ENCODE results near the gene ESF1.

ESF1 gene

GRCh38 chr20:13784893-13785715 is at the start of gene ESF1, which contains the start of gene NDUFAF5:
Gene ESF1 (minus strand): TSS chr20:13784919. CDS start chr20:13783140, 1,779 bp downstream.
Gene NDUFAF5 (plus strand): TSS chr20:13785028. CDS start chr20:13785069, 41 bp downstream.
- TF ChIP-seq CTCF (IDR thresholded peaks at IDR 0.05; ENCODE audit: low read depth, low read length) = no peak
- H3K4me3 ChIP-seq (replicated peaks in 1 of 2; ENCODE audit: low read depth in 2 of 2, low read length in 2 of 2) = peak within 1 kb of the TSS; percentile 89 to 91
- DNase-seq (ENCODE audit: low read depth in 2 of 2) = peak; percentile 97

- TF ChIP-seq CTCF (IDR thresholded peaks at IDR 0.05; ENCODE audit: low read depth, low read length) = no peak
- H3K4me3 ChIP-seq (replicated peaks in 1 of 2; ENCODE audit: low read depth in 2 of 2, low read length in 2 of 2) = no peak overlapping the region
- no peak for DNase-seq (ENCODE audit: low read depth in 2 of 2)
Measured at GRCh38 chr20:13831476-13831875, 46.8 kb upstream of the ESF1 start.

- no peak overlapping the region for H3K4me3 ChIP-seq (replicated peaks in 1 of 2; ENCODE audit: low read depth in 2 of 2, low read length in 2 of 2)
- TF ChIP-seq CTCF (IDR thresholded peaks at IDR 0.05; ENCODE audit: low read depth, low read length) = no peak
- no peak for DNase-seq (ENCODE audit: low read depth in 2 of 2)
Measured at GRCh38 chr20:13825465-13825864, 40.7 kb upstream of the ESF1 start.

GRCh38 chr20:13824459-13824858 is 39.7 kb upstream of the ESF1 start:
- H3K4me3 ChIP-seq (replicated peaks in 1 of 2; ENCODE audit: low read depth in 2 of 2, low read length in 2 of 2) = no peak overlapping the region
- no peak for TF ChIP-seq CTCF (IDR thresholded peaks at IDR 0.05; ENCODE audit: low read depth, low read length)
- DNase-seq (ENCODE audit: low read depth in 2 of 2) = no peak

- no peak for TF ChIP-seq CTCF (IDR thresholded peaks at IDR 0.05; ENCODE audit: low read depth, low read length)
- no peak for DNase-seq (ENCODE audit: low read depth in 2 of 2)
- no peak overlapping the region for H3K4me3 ChIP-seq (replicated peaks in 1 of 2; ENCODE audit: low read depth in 2 of 2, low read length in 2 of 2)
Measured at GRCh38 chr20:13822459-13822858, 37.7 kb upstream of the ESF1 start.

GRCh38 chr20:13821876-13822275 is 37.2 kb upstream of the ESF1 start:
- no peak for TF ChIP-seq CTCF (IDR thresholded peaks at IDR 0.05; ENCODE audit: low read depth, low read length)
- peak; percentile 7 to 19 for DNase-seq (ENCODE audit: low read depth in 2 of 2)
- no peak overlapping the region for H3K4me3 ChIP-seq (replicated peaks in 1 of 2; ENCODE audit: low read depth in 2 of 2, low read length in 2 of 2)
